OCI-M1 (cell line): ENCODE results near the gene ITGA2.

ENCODE experiments used
- DNase-seq: peaks from one replicate; lab custom pipeline; 2025; lab: John Stamatoyannopoulos, UW

Gene ITGA2

GRCh38 chr5:52988335-52989024, 672 bp upstream of the ITGA2 start:
- DNase-seq = no peak

GRCh38 chr5:52989781-52990527, 802 bp downstream of the ITGA2 start:
- DNase-seq = no peak

- no peak for DNase-seq
Observed at GRCh38 chr5:52990528-52990925, 1.4 kb downstream of the ITGA2 start.

GRCh38 chr5:52993367-52993766, 4.2 kb downstream of the ITGA2 start:
- DNase-seq = no peak

DNA sequence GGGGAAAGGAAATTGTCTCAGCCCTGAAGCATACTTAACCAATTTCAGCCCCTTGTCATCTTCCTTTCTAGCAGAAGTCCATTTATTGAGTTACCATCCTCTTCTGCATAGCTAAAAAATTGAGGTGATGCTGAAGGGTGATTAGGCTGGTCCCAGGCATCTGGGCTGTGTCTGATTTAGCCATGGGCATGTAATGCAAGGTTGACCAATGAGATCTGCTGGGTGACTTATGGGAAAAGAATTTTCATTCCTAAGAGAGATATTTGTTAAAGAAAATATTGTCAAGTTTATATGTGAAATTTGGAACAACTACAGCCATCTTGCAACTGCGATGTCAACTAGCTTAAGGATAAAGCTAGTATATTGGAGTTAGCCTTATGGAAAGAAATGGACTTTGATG, 5.1 kb downstream of the ITGA2 start:
- DNase-seq = no peak

DNA sequence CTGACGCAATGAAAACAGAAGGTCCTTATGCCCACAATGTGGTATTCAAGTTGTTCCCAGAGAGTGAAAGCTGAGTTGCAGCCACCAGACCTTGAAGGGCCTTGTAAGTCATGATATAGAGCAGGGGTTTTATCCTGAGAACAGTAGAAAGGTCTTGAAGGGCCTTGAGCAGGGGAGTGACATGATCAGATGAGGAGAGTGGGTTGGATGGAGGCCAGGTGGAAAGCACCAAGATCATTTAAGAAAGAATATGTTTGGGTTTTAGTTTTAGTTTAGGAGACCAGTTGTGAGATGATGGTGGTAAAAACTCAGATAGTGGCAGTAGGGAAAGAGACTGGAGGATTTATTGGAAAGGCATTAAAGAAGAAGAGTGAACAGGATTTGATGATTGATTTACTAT, 5.9 kb downstream of the ITGA2 start:
- no peak for DNase-seq

- DNase-seq = no peak
Observed at GRCh38 chr5:52995914-52996313, 6.8 kb downstream of the ITGA2 start.

DNA sequence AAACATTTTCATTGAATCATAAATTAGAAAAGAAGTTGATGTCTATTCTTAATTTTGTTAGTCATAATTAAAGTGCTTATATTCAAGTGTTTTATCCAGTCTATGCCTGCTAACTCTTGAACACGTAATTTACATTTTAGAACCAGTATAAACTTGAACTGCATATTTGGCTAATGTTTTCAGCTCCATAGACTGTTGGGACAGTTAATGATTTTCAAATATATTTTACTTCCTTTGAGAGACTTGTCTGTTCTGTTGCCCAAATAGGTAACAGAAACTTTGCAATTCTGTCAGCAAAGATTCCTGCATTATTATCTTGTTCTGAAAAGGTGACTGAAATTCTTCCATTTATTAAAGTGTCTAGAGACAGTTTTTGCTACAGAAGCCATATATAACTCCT, 7.8 kb downstream of the ITGA2 start:
- DNase-seq = no peak

GRCh38 chr5:52997424-52997823, 8.3 kb downstream of the ITGA2 start:
- no peak for DNase-seq

GRCh38 chr5:52998552-52999313, 9.6 kb downstream of the ITGA2 start:
- DNase-seq = no peak

GRCh38 chr5:52999344-52999949, 10.3 kb downstream of the ITGA2 start:
- DNase-seq = no peak

DNA sequence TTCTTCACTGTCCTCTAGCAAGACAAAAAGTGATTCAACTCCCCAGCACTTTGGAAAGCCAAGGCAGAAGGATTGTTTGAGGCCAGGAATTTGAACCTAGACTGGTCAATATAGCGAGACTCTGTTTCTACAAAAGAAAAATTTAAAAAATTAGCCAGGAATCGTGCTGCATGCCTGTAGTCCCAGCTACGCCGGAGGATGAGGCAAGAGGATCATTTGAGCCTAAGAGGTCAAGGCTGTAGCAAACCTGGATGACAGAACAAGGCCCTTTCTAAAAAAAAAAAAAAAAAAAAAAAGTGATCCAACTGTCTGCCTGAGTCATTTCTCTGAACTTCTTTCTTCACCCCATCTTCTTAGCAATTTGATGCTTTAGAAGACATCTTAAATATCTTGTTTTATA, 12.4 kb downstream of the ITGA2 start:
- no peak for DNase-seq

- no peak for DNase-seq
Observed at GRCh38 chr5:53002491-53002890, 13.3 kb downstream of the ITGA2 start.

DNA sequence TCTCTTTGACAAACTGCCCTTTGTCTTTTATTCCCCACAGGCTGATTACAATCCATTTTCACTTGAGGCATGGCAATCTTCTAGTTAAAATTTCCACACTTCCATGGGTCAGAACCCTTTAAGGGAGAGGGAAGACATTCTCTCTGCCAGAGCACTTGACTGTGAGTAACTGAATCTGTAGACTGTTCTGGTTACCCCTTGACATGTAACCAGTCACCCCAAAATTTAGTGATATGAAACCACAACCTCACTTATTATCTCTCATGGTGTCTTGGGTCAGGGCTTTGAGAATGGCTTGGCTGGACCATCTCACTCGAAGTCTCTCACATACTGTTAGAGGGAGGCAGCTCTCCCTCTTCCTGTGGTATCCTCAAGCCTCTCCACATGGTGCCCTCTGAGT, 14.0 kb downstream of the ITGA2 start:
- no peak for DNase-seq

DNA sequence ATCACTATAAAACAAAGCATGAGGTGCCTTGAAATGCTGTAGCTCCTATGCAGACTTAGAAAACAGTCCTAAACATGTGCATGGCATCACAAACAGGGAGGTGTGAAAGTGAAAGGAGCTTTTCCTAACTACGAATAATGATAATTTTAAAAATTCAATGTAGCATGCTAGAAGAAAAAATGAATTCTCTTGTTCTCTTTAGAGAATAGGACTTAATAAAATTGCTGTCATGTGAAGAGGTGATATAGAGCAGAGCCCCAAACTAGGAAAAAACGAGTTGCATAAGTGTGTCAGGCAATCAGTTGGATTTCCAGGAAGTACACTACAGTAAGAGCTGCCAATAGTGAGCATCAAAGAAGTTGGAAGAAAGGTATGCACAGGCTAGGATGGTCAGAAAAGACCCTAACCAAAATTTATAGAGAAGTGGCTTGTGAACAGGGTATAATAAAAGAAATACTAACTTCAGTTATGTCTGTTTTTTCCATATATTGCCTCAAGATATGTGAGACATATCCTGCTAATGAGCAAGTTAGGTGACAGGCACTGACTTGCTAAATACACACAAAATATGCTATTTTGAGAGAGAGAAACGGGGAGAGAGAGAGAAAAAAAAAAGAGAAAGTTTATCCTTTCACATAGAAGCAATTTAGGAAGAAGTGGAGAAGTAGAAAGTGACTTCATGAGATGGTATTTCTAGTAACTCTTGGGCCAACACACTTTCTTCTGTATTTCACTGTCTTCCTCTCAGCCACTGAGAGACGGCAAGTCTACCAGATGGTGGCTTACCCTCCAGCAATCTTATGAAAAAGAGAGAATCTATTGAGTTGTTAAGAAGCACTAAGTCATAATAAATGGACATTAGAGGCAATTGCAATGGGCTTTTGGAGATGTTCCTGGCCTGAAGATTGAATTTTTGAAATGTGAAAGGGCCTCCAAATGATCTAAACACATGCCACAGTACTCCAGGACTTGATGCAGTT, 18.0 kb downstream of the ITGA2 start:
- DNase-seq = peak; percentile 58

- DNase-seq = peak; percentile 18
Observed at GRCh38 chr5:53008751-53009150, 19.6 kb downstream of the ITGA2 start.

DNA sequence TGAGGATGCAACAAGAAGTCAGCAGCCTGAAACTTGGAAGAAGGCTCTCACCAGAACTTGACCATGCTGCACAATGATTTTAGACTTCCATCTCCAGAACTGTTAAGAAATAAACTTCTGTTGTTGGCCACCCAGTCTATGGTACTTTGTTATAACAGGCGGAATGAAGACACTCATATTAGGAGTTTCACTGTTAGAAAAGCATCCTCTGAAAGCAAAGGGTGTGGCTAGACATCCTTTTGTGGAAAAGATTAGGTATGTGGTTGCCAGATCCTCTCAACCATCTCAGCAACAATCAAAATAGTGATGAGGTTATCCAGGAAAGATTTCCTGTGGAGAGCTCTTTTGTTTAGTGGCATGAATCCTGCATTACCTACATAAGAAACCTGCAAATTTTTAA, 20.7 kb downstream of the ITGA2 start:
- DNase-seq = no peak

DNA sequence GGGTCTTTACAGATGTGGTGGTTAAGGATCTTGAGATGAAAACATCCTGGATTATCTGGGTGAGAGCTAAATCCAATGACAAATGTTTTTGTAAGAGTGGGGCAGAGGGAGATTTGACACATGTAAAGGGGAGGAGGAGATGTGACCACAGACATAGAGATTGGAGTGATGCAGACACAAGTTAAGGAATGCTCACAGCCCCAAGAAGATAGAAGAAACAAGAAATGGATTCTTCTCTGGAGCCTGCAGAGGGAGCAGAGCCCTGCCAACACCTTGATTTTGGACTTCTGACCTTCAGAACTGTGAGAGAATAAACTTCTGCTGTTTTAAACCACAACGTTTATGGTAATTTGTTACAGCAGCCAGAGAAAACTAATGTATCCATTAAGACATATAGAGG, 21.7 kb downstream of the ITGA2 start:
- no peak for DNase-seq

DNA sequence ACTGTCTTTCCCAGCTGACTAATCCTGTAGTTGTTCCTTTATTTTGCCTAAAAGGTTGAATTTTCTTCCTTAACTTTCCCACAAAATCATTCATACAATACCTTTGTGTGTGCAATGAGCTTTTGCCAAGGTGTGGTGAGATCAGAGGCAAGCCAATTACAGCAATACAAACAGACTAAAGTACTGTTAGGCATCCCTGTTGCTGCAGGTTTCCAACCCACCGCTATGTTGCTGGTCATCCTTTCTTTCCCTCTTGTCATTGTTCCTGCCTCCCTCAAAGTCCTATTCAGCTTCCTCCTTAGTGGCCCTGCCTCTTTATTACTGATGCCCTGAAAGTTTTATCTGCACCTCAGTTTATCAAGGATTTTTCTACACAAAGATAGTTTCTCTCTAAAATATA, 22.1 kb downstream of the ITGA2 start:
- no peak for DNase-seq

DNA sequence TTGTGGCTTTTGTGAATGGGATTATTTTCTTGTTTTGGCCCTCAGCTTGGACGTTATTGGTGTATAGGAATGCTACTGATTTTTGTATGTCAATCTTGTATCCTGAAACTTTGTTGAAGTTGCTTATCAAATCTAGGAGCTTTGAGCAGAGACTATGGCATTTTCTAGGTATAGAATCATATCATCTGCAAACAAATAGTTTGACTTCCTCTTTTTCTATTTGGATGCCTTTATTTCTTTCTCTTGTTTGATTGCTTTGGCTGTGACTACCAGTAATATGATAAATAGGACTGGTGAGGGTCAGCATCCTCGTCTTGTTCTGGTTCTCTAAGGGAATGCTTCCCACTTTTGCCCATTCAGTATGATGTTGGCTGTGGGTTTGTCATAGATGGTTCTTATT, 24.7 kb downstream of the ITGA2 start:
- peak; percentile 11 for DNase-seq

- no peak for DNase-seq
Observed at GRCh38 chr5:53017383-53017782, 28.2 kb downstream of the ITGA2 start.
